HT1080 (cell line): ENCODE data around the gene RAET1L. TPM values are rescaled to one million over a fixed set of nuclear protein-coding genes. Genes with fewer than 3 reads are reported as not detected.
"Not testable (repeated sequence)": the region's sequence is repeated elsewhere in the genome, so short reads cannot be mapped to it uniquely, and the experiment has no call there.

Experiments
- DNase-seq: peaks from one replicate; pipeline ENCODE4 v3.0.0-alpha.2; 2015; ENCODE audit warnings: low read depth
- total RNA-seq: library from RNA; depleted of rRNA; stranded (reverse); fragments of >200 nt; shearing (Covaris generic); gene quantifications from 2 replicates; pipeline ENCODE4 v1.2.3, GENCODE V29; 2014

The RAET1L gene
- total RNA-seq, 1 experiment from 2014 or later, result not detected

GRCh38 chr6:149995971-149996370 lies 29.4 kb downstream of the RAET1L start:
- DNase-seq, result no peak

GRCh38 chr6:149995235-149995750 lies 30.0 kb downstream of the RAET1L start:
- DNase-seq, result no peak

GRCh38 chr6:149991838-149992237 lies 33.5 kb downstream of the RAET1L start:
- DNase-seq, result no peak

- DNase-seq, result not testable (repeated sequence)
Observed at GRCh38 chr6:149991472-149991795, 33.9 kb downstream of the RAET1L start.

GRCh38 chr6:149990661-149991471 lies 34.5 kb downstream of the RAET1L start:
- DNase-seq, result no peak

- no peak for DNase-seq
Observed at GRCh38 chr6:149990212-149990660, 35.1 kb downstream of the RAET1L start.

- no peak for DNase-seq
Observed at GRCh38 chr6:149988550-149989346, 36.6 kb downstream of the RAET1L start.

- DNase-seq, result no peak
Observed at GRCh38 chr6:149987602-149988107, 37.7 kb downstream of the RAET1L start.

- peak; percentile 61 for DNase-seq
Observed at GRCh38 chr6:149985481-149985937, 39.8 kb downstream of the RAET1L start.

- no peak for DNase-seq
Observed at GRCh38 chr6:149984773-149985172, 40.6 kb downstream of the RAET1L start.

GRCh38 chr6:149983145-149983544 lies 42.2 kb downstream of the RAET1L start:
- no peak for DNase-seq

GRCh38 chr6:149979293-149979692 lies 46.0 kb downstream of the RAET1L start:
- DNase-seq, result no peak

- no peak for DNase-seq
Observed at GRCh38 chr6:149978610-149979009, 46.7 kb downstream of the RAET1L start.

- no peak for DNase-seq
Observed at GRCh38 chr6:149977221-149977620, 48.1 kb downstream of the RAET1L start.

GRCh38 chr6:149975400-149975799 lies 49.9 kb downstream of the RAET1L start:
- no peak for DNase-seq

- DNase-seq, result no peak
Observed at GRCh38 chr6:149974825-149975224, 50.5 kb downstream of the RAET1L start.

- DNase-seq, result not testable (repeated sequence)
Observed at GRCh38 chr6:149974394-149974793, 50.9 kb downstream of the RAET1L start.

- DNase-seq, result no peak
Observed at GRCh38 chr6:149969635-149970034, 55.7 kb downstream of the RAET1L start.

GRCh38 chr6:149968909-149969308 lies 56.4 kb downstream of the RAET1L start:
- DNase-seq, result not testable (repeated sequence)
